ENCODE data around the gene CCDC102A.
"Not testable (repeated sequence)": the region's sequence is repeated elsewhere in the genome, so short reads cannot be mapped to it uniquely, and the experiment has no call there.

CCDC102A gene

DNA sequence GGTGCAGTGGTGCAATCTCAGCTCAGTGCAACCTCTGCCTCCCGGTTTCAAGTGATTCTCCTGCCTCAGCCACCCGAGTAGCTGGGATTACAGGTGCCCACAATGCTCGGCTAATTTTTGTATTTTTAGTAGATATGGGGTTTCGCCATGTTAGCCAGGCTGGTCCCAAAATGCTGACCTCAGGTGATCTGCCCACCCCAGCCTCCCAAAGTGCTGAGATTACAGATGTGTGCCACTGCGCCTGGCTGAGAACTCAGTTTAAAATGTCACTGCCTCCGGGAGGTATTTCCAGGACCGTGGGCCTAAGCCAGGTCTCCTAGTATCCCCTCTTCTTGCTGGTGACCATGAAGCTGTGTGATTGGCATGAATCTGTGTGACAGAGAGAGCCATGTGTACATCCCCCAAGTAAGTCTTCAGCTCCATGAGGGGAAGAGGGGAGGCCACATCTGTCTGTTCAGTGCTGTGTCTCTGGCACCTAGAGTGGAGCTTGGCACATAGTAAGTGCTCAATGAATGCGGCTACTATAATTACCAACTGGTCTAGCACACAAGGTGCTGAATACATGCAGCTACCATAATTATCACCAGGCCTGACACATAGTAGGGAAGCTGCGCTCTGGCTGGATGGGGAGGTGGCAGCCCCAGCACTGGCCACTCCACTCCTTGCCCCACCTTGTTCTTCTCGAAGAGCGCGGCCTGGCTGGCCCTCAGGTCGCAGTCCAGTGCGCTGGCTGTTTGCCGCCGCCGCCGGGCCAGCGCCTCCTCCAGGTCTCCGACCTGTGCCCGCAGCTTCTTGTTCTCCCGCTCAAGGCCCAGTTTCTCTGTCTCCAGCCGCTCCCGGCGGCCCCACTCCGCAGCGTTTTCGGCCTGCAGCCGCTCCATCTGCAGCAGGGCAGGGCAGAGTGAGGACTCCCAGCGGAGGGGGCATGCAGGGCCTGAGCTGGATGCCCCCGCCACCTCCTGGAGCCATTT lies 18.7 kb downstream of the CCDC102A start:
- no peak for DNase-seq

DNA sequence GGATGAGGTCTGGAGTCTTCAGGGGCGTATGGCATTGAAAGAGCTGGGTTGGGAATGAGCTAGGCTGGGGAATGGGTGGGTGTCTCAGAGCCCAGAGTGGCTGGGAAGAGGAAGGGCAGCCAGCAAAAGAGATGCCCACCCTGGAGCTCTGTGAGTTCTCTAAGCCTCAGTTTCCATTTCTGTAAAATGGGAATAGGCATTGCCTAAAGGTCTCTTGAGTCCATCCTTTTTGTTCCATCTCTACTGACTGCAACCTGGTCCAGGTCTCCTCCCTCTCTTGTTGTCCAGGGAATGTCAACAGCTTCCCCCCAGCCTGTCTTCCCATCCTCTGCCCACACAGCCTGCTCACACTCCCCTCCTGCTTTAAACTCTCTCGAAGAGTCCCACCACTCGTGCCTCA lies 19.6 kb downstream of the CCDC102A start:
- no peak for DNase-seq

DNA sequence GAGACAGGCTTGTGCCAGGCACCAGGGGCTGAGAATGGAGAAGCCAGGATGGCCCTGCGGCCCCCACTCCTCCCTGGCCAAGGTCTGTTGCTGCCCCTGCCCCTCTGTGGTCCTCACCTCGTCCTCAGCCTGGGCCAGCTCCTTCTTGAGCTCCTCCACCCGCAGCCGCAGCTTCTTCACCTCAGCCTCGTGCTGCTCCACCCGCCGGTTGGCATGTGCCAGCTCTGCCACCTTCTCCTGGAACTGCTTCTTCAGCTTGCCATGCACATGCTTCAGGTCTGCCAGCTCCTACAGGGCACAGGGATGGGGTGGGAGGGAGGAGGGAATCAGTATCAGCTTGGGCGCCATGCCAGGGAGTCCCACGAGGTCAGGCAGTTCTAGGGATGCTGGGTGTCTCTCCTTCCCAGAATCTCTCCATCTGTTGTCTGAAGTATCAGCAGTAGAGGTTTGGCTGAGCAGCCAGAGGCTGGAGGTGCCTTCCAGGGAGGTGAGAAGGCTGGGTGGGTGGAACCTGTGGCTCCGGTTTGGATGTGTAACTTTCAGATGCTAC lies 20.1 kb downstream of the CCDC102A start:
- no peak for DNase-seq

DNA sequence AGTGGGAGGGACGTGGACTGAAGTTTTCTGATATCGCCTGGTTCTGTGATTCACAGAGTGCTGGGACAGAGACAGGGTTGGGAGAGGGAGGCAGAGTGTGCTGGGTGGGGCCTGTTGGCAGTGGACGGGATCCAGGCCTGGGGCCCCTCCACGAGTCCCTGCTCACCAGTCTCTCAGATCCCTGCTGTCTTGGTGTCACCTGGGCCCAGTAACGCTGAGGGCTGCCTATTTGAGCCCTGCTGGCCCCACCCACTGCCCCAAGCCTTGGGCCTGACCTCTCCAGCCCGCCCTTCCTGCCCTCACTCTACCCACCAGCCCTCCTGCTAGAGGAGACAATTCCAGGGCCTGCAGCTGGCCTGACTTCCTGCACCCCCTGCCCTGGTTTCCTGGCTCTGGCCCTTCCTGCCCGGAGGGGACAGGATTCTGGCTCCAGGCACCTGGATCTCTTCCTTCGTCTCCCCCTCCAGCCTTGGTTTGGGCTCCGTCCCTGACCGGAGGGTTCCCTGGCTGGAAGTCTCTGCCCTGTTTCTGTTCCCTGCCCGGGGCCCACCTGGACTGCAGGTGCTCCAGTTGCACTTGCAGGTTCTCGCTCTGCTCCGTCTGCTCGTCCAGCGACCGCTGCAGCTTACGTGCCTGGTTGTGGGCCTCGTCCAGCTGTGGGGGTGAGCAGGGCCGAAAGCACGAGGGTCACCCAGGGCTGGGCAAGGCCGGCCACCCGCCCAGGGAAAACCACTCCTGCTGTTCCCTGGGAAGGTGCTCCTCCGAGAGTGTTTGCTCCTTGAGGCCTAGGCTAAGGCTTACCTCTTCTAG lies 21.4 kb downstream of the CCDC102A start:
- no peak for DNase-seq

DNA sequence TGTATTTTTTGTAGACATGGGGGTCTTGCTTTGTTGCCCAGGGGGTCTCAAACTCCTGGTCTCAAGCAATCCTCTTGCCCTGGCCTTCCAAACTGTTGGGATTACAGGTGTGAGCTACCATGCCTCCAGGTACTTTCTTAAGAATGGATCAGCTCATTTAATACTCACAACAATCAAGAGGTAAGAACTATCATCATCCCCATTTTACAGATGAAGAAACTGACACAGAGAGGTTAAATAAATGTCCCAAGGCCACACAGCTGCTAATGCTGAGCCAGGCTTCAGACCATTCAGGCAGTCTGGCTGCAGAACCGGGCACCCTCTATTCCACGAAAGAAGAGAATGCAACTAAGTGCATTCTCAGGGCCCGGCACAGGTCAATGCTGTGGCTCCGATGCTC lies 22.0 kb downstream of the CCDC102A start:
- no peak for DNase-seq

DNA sequence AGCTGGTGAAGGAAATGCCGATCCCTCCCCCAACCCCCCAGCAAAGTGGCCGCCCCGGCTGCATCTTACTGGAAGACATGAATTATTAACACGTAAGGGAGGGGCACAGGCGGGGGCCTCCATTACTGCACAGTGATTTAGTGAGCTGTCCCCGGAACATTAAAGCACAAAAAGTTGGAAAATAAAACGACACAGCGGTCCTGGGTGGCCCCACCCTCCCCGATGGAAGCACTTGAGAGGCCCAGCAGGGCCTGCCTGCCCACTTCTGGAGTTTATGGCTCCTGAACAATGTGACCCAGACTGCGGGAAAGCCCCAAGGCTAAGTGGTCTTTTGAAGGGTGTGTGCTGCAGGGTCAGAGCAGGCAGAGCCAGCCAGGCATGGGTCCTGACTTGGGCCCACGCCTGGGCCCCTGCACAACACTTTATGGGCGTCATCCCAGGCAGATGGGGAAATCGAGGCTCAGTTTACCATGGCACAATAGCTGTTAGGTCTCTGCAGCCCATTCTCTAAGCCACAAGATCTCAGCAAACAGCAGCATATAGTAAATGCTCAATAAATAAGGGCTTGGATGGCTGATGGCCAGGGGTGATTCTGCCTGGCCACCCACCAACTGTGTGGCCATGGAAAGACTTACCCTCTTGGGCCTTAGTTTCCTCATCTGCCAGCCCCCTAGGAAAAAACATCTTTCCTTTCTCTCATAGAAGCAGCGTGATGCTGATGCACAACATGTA lies 22.8 kb downstream of the CCDC102A start:
- peak; percentile 23 for DNase-seq

DNA sequence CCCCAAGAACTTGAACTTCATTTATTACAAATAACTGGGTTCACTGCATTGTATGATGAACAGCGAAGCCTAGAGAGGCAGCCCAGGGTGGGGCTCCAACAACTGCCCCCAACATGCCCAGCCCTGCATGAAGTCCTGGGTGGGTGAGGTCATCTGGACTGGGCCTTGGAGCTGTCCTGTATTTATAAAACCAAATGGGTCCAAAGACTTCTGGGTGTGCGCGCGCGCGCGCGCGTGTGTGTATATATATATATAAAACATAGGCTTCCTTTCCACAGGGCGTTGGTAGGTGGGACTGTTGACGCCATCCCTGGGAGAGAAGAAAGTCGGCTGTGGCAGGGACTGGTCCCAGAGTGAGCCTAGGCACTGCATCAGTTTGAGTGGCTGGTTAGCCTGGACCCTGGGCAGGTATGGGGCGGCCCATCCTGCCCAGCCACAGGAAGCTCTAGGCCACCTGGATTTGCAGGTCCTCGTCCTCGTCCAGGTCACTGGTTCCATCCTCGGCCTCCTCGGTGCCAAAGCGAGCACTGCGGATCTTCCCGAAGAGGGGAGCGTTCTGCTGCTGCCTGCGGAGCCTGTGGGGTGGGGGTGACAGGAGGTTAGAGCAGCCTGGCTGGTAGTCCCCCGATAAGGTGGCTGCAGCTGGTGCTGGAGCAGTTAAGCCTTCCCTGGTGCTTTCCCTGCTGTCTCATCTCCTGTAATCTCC lies 23.9 kb downstream of the CCDC102A start:
- DNase-seq = no peak

DNA sequence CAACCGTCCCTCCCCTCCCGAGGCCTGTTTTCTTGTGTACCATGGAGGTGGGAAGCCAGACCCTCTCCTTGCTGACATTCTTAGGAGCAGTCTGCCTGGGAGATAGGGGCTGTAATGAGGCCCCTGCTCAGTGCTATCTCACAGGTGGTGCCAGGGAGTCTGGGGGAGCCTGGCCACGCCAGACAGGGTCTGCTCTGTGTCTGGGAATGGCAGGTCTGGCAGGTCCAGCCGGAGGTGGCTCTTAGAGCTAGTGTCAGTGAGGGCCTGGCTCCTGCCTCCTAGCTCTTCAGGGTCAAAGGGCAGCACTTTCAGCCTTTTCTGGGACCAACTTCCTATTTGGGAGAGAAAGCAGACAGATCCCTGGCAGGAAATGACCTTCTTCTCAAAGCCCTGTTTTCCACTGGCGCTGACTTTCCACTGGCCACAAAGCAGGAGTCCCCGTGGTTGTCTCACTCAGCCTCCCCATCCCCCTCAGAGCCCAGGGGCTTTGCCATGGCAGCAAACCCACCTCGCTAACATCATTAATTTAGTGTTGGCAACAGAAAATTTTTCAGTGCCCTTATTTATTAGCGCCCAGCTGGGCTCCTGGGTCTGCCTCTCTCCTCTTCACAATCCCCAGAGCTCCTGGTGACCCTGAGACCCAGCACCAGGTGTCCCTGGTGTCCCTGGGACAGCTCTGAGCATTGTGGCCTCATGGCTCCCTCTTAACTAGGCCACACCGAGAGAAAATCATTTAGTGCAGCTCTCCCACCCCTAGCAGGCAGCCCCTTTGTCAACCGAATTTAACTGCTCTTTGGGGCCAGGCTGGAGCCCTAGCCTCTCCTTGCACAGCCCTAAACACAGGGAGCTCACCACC lies 26.1 kb downstream of the CCDC102A start:
- no peak for DNase-seq

DNA sequence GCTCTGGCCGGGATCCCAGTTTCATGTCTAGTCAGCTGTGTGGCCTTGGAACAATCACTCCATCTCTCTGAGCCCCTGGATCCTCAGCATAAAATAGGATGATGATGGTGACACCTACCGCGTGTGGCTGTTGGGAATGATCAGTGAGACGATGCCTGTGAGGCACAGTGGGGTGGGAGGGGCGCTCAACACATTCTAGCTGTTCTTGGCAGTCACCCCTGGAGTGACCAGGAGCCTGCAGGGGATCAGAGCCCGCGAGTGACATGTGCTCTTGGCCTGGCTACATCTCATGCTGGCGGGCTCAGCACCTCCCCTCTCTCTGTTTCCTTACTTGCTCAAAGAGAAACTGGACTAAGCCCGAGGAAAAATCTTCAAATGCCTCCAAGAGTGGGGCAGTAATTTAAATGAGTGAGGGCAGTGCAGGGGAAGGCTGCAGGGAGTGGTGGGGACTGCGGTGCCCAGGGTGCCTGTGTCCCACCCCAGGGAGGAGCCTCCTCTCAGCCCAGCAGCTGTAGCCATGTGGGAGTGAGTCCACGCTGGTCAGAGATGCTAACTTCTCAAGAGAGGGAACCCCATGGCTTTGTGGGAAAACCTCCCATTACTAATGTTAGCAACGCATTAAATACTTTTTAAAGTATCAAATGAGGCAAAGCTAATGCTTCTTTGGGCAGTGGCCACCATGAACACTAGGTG lies 27.0 kb downstream of the CCDC102A start:
- no peak for DNase-seq

DNA sequence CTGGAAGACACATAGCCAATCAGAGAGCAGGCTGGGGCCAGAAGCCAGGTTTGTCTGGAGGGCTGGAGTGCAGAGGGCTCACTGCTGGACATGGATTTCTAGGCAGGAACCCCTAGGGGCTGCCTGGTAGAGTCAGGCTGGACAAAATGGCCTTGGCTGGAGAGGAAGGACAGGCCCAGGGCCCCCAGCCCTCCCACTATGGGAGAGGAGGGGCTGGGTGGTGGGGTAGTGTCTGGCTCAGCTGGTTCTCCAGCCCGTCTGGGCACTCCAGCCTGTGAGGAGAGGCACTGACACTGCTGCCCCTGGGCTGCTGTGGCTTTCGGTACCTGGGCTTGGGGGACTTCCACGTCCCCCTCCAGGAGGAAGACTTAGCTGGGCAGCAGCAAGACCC lies 28.3 kb downstream of the CCDC102A start:
- no peak for DNase-seq

DNA sequence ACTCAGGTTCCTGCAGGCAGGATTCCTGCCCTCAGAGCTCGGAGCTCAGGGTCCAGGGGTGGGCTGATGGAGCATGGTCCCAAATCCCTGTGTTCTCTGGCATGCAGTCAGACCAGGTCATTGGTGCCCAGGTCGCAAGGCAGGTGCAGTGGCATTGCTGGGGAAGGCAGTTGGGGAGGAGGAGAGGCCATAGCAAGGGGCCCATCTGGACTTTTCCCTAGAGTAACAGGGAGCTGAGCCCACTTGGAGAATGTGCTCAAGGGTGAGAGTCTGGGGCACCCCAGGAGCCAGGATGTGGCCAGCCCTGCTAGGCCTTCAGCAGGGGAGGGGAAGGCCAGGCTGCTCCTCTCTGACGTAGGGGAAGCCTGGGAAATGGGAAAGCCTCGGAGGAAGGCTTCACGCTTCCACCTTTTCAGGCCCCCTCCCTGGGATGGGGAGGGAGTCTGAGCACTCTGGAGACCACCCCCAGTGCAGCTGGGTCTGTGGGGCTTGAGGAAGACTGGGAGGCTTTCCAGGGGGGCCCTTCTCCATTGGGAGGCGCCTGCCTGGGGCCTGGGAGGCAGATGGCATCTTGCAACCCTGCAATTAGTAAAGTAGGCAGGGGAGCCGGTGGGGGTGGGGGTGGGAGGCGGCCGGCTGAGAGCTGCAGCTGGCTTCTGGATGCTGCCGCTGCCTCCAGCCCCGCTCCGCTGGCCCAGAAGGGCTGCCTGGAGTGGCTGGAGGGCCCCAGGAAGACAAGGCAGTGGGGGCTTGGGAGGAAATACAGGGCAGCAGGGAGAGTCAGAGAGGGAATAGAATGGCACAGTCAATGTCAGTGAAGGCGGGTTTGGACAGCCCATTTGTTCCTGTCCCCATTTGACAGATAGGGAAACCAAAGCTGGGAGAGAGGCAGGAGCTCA lies 29.0 kb downstream of the CCDC102A start:
- no peak for DNase-seq

DNA sequence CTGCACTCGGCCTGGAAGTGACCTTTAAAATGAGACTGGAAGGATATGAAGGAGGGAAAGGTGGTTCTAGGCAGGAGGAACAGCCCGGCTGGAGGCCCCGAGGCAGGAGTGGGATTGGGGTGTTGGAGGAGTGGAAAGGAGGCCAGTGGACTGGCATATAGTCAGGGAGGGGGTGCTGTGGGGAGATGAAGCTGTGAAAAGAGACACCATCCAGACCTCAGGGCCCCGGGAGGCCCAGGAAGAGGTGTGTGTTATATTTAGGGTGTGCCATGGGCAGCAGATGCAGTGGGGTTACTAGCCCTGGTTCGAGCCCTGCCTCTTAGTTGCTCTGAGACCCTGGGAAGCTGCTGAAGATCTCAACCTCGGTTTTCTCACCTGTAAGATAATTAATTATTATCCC lies 31.2 kb downstream of the CCDC102A start:
- DNase-seq = no peak

DNA sequence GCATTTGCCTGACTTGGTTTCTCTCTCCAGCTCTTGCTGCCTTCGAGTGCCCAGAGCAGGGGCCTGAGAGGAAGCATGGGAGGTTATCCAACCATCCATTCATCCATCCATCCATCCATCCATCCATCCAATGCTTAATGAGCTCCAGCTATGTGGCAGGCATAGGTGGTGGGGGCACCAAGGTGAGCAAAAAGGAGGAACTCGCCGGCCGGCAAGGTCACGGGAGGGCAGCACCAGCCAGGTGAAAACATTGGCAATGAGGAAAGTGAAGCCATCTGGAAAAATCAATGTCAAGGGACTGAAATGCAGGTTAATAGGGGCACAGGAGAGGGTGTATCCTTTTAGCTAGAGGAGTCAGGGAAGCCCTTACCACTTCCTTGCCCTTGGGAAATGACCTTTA lies 31.9 kb downstream of the CCDC102A start:
- DNase-seq = no peak

DNA sequence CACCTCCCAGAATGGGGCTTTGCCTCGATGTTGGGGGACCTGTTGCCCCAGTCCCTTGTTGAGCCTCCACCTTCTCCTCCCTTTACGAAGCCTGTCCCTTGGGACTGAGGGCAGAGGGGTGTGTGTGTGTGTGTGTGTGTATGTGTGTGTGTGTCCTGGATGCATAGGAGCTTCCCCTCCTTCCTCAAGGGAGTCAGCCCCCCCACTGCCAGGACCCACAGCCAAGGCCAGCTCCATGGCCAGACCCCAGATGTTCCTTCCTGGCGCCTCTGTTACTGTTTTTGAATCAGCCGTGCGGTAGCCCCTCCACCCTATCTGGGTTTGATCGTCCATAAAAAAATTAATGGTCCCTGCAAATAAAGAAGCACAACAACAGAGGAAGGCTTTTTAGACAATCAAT lies 32.4 kb downstream of the CCDC102A start:
- DNase-seq = no peak

DNA sequence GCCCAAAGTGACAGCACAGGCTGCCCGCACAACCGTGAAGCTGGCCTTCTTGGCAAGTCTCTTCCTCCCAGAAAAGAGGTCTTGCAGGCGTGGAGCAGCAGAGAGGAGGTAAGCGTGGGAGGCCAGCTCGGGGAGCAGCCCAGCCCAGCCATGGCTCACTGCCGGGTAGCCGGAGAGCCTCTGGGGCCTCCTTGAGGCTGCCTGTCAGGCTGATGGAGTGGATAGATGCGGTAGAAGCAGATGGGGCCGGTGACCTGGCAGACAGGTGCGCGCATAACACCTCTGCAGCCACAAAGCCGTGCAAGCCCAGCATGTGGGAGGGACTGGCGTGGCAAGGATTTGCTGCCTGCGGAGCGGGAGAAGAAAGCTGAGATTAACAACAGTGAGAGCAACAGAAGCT lies 33.0 kb downstream of the CCDC102A start:
- no peak for DNase-seq

DNA sequence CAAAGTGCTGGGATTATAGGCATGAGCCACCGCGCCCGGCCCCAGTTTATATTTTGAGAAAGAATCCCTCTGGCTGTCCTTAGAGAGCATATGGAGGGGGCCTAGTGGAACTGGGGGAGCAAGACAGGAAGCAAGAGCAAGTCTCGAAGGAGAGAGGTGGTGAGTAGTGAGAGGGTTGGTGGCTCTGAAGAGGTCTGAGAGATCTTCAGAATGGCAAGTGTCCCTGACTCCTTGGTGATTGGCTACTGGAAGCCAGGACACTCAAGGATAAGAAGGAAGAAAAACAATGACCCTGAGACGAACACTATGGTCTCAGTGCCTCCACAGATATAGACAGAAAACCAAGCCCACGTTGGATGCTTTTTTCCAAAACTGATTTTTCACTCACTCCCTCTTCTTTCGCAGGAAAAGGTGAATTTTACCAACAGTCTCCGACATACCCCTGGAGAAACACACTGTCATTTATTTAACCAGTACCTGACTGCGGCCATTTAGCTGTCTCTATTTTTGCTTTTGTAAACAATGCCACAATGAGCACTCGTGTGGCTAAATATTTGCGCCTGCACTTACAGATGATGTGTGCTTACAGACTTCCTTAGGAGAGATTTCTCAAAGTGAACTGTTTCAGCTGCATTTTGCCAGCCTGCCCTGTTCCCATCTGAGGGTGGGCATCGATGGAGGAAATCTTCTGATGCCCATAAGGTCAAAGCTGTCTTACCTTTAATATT lies 34.2 kb downstream of the CCDC102A start:
- no peak for DNase-seq

DNA sequence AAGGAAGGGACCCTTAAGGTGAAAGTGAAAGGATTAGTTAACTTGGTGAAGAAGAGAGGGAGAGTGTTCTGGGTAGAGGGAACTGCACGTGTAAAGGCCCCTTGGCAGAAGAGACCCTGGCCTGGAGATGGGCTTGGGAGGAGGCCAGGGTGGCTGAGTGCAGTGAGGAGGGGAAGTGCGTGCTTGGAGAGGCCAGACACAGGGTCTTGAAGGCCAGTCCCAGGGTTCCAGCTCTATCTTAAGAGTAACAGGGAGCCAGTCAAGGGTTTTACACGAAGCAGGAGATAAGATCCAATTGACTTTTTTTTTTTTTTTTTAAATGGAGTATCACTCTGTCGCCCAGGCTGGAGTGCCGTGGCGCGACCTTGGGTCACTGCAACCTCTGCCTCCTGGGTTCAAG lies 34.9 kb downstream of the CCDC102A start:
- DNase-seq = no peak

DNA sequence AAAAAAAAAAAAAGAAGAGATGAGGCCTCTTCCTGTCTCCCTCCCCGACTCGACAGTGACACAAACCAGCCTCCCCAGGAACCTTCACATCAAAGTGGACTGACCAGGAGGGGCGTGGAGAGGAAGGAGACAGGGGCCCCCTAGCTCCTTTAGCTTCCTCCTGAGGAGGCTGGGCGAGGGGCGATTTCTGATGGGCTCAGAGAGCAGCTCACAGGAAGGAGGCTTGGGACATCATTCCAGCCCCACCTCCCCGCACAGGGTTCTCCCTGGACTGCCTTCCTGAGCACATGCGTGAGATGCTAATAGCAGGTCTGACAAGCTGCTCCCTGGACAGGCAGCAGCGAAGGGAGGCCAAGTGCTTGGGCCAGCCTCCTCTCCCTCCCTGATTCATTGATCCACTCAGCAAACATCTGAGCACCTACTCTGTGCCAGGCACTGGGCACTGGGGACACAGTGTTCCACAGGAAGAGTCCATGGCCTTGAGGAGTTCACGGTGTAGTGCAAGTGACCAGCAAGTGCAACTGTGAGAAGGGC lies 35.7 kb downstream of the CCDC102A start:
- no peak for DNase-seq

DNA sequence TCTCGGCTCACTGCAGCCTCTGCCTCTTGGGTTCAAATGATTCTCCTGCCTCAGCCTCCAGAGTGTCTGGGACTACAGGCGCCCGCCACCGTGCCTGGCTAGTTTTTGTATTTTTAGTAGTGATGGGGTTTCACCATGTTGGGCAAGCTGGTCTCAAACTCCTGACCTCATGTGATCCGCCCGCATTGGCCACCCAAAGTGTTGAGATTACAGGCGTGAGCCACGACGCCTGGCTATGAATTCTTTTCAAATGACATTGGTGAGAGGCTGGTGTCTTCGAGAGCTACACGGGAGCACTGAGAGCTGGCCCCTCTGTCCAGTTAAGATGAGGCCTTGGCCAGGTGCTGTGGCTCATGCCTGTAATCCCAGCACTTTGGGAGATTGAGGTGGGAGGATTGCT lies 36.4 kb downstream of the CCDC102A start:
- not testable (repeated sequence) for DNase-seq
